ENCODE measurements around the gene RHCG.

RHCG gene

DNA sequence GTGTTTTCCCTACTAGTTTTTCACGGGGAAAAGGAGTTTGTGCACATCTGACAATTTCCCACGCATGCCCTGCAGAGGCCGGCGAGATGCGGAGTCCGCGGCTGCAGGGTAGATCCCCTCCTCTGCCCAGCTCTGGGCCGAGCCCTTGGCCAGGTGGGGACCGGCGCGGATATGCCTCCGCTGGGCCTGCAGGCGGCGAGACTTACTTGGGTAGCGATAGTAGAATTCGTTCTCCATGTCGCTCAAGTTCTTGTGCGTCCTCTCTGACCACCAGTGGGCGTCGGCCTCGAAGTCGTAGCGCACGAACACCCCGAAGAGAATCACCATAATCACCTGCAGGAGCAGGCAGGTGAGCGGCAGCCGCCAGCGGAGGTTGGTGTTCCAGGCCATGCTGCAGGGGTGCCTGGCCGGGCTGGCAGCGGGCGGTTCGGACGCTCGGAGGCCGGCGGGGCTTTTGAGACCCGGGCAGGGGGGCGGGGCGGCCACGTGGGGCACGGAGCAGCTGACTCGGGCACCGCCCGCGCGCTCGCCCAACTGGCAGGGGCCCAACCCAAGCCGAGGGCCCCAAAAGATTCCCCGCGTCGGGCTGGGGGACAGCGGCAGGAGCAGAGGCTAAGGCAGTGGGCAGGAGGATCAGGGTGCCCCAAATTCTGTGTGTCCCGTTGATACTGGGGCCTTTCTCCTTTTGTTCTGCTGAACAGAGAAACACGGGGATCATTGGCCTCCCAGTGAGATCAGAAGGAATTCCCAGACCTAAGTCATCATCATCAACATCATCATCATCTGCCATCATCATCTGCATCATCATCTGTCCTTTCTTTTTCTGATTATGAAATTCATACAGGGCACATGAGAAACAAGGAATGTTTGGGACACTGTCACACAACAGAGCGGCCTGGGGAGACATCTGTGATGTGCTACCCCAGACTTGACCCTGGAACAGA, at the start of gene RHCG:
TSS of gene RHCG (minus strand) at position 429 of the 944 bp plus-strand sequence. CDS start at position 390, 39 bp downstream.
- peak; percentile 40 for DNase-seq (ENCODE audit: low spot score)

DNA sequence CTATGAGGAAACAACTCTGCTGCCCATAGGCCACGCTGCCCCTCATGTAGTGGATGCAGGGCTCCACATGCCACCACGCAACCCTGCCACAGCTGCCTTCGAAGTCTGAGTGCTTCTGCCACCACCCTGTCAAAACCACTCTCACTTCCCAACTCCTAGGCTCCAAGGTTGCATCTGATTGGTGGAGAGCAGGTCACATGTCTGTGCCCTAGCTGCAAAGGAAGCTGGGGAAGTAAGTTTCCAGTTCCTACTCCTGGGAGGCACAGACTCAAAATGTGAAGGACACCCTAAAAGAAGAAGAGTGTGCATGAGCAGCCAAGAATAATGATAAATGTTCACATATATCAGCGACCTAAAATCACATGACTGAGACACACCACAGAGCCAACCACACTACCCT, 47.0 kb upstream of the RHCG start:
- no peak for DNase-seq (ENCODE audit: low spot score)

DNA sequence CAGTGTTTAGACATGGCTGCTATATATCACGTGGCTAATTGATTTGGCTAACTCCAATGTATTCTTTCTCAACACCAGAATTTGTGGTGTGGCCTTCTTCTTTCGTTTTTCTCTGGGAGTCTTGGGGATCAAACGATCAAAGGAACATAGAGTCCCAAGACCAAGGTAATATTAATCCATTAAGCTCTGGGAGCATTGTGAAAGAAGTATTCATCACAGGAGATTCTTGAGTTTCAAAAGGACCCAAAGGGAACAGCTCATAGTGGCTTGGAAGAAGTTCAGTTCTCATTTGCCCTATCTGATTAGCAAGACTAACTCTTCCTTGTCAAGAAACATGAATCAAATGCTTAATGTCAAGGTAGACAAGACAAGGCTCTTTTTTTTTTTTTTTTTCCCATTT, 46.0 kb upstream of the RHCG start:
- DNase-seq (ENCODE audit: low spot score) = no peak

DNA sequence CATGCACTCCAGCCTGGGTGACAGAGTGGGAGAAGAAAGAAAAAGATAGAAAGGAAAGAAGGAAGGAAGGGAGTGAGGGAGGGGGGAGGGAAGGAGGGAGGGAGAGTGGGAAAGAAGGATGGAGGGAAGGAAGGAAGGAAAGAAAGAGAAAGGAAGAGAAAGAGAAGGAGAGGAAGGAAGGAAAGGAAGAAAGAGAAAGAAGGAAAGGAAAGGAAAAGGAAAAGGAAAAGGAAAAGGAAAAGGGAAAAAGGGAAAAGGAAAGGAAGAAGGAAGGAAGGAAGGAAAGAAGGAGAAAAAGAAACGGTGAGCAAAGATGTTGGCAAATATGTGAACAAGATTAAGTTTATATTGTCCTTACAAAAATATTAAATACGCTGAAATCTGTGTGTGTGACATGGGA, 42.6 kb upstream of the RHCG start:
- DNase-seq (ENCODE audit: low spot score) = no peak

DNA sequence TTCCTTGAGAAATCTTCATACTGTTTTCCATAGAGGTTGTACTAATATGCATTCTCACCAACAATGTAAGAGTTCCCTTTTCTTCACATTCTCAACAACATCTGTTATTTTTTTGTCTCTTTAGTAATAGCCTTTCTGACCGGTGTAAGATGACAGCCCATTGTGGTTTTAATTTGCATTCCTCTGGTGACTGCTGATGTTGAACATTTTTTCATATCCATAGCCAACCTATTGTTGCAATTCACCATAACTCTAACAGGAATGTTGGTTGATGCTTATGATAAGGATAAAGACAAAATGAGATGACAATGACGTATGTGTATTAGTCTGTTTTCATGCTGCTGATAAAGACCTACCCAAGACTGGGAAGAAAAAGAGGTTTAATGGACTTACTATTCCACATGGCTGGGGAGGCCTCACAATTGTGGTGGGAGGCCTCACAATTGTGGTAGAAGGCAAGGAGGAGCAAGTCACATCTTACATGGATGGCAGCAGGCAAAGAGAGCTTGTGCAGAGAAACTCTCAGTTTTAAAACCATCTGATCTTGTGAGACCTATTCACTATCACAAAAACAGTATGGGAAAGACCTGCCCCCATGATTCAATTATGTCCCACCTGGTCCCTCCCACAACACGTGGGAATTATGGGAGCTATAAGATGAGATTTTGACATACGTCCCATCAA, 37.6 kb upstream of the RHCG start:
- no peak for DNase-seq (ENCODE audit: low spot score)

DNA sequence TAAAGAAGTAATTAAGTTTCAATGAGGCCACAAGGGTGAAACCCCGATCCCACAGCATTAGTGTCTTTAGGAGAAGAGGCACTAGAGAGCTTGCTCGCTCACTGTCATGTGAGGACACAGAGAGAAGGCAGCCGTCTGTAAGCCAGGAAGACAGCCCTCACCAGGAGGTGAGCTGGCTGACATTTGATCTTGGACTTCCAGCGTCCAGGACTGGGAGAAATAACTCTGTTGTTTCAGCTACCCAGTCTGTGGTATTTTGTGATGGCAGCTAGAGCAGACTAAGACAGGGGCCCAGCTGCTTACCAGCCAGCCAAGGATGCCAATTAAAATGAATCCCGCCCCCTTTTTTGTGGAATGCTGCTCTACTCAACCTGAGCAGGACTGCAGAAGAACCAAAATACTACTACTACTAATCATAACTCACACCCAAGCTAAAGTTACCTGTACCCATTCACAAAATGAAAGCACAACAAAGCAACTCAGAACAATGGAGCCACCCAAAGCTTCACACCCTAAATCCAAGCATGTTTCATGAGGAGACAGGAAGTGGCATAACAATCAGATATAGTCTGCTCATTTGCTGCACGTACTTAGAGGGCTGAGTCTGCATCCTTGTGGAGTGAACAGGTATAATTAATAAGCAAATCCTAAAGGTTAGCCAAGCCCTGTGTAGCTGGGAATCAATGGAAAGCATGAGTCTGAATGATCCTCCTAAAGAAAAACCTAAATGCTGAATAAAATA, 35.6 kb upstream of the RHCG start:
- no peak for DNase-seq (ENCODE audit: low spot score)

DNA sequence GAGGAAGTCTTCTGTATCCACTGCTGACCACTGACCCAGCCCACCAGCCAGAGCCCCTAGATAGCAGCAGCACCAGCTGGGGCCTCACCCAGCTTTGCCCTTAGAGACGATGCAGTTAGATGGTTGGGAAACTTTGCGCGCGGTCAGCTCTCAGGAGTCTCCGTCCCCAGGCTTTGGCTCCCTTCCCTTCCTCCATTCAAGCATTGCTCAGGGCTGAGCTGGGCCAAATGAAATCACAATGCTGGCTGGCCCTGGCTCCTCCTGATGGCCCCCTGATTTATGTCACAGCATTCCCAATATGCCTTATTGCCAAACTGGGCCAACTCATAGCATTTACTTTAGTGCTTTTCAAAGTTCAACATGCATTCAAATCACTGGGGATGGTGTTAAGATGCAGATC, 34.6 kb upstream of the RHCG start:
- no peak for DNase-seq (ENCODE audit: low spot score)

DNA sequence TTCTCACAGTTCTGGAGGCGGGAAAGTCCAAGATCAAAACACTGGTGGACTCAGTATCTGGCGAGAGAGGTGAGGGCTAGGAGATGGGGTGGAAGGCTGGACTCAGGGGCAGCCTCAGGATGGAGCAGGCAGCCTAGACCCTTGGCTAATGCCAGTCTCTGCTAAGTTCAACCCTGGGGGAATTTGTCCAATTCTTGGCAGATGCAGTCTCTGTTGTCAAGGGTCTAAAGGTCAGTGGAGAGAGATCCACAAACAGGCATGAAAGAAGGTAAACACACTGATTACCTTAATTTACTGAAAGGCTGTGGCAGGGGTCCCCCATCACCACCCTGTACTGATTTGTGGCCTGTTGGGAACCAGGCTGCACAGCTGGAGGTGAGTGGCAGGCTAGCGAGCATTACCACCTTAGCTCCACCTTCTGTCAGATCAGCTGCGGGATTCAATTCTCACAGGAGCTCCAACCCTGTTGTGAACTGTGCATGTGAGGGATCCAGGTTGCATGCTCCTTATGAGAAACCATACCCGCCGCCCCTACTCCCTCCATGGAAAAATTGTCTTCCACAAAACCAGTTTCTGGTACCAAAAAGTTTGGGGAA, 32.5 kb upstream of the RHCG start:
- no peak for DNase-seq (ENCODE audit: low spot score)

DNA sequence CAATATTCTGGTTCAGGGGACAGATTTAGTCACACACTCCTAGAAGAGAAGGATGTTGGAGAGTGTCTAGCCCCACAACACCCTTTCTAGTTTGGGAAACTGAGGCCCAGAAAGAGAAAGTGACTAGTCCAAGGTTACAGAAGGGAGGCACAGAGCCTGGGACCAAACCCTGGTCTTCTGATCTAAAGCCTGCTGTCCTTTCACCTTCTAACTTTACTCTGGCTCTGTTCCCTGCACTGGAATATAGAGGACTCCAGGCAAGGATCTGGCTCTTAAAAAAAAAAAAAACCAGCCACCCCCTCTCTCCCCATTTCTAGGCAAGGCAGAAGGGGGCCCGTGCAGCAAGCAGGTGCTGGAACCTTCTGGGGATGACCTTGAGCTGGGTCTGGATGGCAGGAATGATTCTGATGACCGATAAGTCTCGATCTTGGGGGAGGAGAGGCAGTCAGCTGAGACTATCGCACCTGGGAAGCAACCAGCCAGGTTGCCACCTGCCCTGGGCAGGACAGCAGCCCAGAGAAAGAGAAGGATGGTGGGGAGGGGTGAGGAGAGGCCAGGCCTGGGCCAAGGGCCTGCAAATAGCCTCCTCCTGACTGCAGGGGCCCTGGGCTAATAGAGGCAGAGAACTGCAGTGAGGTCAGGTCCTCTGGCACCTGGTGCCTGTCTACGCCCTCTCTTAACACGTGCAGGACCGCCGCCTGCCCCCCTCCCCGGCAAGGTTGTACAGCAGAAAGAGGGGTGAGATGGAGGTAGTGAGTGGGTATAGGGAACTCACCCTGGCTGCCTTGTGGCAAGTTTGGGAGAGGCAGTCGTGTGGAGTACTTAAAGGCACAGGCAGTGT, 30.4 kb upstream of the RHCG start:
- no peak for DNase-seq (ENCODE audit: low spot score)

DNA sequence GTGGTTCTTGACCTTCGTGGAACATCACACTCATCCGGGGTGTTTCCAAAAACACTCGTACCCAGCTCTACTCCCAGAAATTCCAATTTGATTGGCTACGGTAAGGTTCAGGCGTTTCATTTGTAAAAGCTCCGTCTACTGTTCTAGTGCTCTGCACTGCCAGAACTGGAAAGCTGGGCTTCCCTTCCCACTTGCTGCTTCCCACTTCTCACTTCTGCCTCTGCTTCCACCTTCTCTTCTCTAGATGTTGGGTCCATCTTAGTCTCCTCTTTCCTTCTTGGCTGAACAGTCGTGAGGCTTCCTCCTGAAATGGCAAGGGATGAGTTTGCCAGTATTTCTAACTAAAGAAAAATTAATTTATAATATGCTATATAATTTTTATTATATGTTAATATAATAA, 29.8 kb upstream of the RHCG start:
- no peak for DNase-seq (ENCODE audit: low spot score)

DNA sequence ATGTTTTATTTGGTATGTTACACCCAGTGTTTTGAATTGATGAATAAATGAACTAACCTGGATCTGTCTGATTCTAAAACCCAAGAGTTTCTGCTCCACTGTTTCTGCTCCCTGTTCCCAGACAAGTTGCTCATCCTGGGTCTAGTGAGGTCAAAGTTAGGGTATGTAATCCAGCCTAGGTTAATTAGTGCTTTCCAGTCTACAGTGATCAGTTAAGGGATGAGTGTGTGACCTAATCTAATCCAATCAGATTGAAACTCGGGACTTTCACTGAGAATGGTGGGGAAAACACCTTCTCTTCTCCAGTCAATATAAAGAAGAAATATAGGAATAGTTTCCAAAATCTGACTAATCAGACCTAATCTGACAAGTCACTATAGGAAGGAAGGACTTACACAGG, 27.8 kb upstream of the RHCG start:
- no peak for DNase-seq (ENCODE audit: low spot score)

DNA sequence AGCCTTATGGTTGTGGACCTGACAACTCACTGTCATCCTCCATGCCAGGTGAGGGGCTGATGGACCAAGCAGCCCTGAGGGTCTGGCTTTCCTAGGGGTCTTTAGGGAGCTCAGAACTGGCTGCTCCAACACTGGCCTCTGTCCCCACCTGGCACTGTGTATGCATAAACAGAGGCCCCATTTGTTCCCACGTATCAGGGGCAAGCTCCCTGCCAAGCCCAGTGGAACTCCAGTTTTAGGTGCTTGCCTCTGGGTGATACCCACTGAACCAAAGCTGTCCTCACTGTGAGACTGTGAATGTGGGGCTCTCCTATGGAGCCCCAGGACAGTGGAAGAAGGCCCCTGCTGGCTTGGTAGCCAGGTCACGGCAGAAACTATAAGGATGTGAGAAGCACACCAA, 26.7 kb upstream of the RHCG start:
- DNase-seq (ENCODE audit: low spot score) = no peak

DNA sequence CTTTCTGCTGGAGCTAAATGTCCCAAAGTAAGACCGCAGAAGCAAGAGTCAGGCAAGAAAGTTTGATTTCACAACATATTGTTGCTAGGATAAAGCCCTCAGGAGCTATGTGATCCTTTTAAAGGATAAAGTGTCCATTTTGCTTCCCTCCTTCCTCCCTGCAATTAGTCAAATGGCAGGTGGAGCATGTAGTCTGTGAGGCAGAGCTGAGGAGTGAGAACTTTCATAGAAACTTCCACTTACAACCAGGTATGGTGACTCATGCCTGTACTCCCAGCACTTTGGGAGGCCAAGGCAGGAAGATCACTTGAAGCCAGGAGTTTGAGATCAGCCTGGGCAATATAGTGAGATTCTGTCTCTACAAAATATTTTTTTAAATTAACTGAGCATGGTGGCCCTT, 25.2 kb upstream of the RHCG start:
- DNase-seq (ENCODE audit: low spot score) = no peak

DNA sequence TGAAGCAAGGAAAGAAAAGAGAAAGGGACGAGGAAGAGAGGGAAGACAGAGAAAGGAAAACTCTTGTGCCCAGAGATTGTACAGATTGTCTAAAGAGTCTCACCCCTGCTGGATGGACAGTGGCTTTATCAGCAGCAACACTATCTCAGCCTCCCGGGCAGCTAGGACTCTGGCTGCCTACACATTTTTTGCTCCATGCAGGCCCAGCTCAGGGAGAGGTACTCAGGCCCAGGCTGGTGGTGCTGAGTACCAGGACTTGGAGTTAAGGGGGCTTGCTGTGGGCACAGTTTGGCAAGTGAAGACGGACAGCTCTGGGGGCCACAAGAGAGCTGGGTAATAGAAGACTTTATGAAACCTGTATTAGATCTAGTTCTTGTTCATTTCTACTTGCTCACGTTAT, 19.1 kb upstream of the RHCG start:
- no peak for DNase-seq (ENCODE audit: low spot score)

DNA sequence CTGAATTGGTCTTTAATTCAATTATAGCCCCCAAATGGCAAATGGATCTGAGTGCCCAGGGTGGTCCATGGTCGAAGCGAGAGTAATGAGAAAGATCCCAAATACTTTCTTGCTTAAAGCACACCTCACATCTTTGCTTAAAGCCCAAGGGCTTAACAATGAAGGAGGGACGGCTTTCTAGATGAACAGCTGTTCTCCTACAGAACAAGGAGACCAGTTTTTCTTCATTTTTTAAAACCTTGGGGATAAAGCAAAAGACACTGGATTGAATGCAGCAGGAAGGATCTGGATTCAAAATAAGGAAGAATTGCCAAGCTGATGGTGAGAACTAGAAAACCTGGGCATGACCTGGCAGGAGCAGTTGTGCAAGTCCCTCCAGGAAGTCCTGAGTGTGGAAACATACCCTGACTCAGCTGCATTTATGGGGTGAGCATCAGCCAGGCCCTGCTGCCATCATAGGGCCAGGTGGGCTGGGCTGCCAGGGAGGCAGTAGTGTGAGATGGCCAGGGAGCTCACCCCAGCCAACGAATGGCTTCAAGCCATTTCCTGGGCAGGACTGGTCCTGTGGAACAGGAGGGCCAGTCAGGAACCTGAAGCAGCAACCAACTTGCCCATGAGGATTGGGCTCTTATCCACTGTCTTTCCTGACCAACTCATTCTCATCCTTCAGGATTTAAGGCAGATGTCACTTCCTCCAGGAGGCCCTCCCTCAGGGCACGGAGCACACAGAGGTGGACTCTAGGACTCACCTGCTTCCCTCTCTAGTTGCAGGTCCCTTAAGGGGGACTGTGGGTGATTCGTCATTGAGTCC, 18.4 kb upstream of the RHCG start:
- DNase-seq (ENCODE audit: low spot score) = no peak

DNA sequence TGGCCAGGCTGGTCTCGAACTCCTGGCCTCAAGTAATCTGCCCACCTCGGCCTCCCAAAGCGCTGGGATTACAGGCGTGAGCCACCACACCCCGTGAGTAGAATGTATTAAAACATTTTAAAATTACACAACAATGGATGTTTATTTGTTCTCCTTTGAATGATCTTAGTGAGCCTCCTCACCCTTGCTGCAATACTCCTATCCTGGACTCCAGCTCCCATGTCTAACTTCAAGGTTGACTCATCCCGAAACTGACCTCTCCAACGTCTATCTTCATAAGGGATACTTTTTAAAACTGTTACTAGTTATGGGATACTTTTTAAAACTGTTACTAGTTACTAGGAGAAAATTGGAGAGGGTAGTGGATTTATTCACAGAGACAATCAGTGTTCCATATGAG, 17.8 kb upstream of the RHCG start:
- DNase-seq (ENCODE audit: low spot score) = no peak

DNA sequence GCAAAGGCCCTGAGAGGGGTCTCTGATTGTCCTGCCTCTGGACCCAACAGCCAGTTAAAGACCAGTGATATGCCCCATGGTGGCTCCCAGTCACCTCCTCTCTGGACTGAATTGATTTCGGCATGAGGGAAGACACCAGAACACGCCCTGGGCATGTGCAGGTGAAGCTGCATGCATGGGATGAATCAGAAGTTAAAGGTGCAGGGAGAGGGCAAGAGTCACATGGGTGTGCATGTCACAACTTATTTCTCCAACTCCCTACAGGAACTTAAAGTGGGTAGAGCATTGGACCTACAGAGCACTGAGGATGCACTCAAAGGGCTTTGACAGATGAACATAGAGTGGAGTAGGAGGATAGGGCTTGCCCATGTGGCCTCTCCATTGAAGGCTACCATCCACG, 16.9 kb upstream of the RHCG start:
- no peak for DNase-seq (ENCODE audit: low spot score)

DNA sequence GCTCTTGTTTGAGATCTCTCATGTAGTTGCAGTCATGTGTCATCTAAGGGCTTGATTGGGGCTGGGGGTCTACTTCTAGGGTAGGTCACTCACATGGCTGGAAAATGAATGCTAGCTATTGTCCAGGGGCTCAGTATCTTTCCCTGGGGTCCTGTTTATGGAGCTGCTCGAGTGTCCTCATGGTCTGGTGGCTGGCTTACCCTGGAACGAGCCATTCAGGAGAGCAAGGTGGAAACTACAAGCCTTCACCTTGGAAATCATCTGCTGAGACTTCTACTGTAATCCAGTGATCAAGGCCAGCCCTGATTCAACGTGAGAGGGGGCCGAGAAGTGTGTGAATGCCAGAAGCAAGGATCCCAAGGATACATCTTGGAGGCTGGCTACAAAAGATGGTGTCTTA, 16.2 kb upstream of the RHCG start:
- no peak for DNase-seq (ENCODE audit: low spot score)

DNA sequence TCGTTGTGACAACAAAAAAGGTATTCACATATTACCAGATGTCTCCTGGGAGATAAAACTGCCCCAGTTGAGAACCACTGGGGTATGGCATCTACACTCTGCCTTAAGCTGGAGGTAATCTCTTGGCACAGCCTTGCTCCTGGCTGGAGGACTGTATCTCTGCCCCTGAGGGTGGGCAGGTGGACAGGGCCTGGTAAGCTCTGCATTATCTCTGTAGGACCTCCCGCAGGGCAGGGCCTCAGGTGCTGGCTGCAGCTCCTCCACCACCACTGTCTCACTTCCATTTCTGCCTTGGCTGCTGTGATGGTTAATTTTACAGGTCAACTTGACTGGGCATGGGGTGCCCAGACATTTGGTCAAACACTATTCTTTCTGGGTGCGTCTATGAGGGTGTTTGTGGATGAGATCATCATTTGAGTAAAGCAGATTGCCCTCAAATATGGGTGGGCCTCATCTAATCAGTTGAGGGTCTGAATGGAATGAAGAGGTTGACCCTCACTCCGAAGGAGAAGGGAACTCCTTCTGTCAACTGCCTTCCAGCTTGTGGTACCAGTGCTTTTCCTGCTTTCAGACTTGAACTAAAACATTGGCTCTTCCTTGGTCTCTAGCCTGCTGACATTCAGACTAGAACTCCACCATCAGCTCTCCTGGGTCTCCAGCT, 9.8 kb upstream of the RHCG start:
- no peak for DNase-seq (ENCODE audit: low spot score)

DNA sequence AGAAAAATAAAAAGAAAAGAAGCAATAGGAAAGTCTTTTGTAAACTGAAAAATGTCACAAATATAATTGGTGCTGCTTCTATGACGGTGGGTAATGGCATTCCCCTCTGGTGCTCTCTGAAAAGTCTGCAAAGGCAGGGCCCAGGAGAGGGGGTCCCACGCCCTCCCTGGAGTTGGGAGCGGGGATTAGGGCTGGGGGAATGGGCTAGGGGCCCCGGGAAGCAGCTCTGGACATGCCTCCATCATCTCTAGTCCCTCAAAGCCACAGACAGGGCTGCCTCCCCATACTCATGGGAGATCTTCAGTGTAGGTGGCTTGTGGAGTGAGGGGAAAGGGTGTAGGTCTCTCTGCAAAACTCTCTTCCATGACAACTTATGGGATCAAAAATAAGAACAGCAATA, 7.8 kb upstream of the RHCG start:
- DNase-seq (ENCODE audit: low spot score) = no peak

Data from HuH-7 (cell line).